HepG2 (cell line): Measurements from ENCODE around the gene AKR1A1. TPM values are rescaled to one million over a fixed set of nuclear protein-coding genes. Genes with fewer than 3 reads are reported as not detected.

Source experiments
- ARID4A ChIP-seq: sonication (generic); formaldehyde crosslinking; IDR thresholded peaks from 2 replicates; pipeline ENCODE4 v1.5.0; 2020; ENCODE audit warnings: mild to moderate bottlenecking, missing genetic modification reagents, borderline replicate concordance
- DNMT3B ChIP-seq: conservative IDR thresholded peaks from 2 replicates; pipeline ENCODE4 v1.6.1; 2016; ENCODE audit warnings: missing biosample characterization, control low read depth
- E2F5 ChIP-seq: sonication (generic); formaldehyde crosslinking; conservative IDR thresholded peaks from 2 replicates; pipeline ENCODE4 v1.4.0; 2020; ENCODE audit warnings: missing genetic modification reagents
- HOXD1 ChIP-seq: sonication (generic); formaldehyde crosslinking; IDR thresholded peaks from 2 replicates; pipeline ENCODE4 v1.5.0; 2020; ENCODE audit warnings: missing genetic modification reagents
- REST ChIP-seq, 2 experiments: IDR thresholded peaks; 2 replicates each; pipeline ENCODE4 v1.6.1; 2011 to 2012; ENCODE audit warnings: low read length in 2 of 2, borderline replicate concordance in 1 of 2, low read depth in 1 of 2, mild to moderate bottlenecking in 1 of 2, moderate library complexity in 1 of 2
- SP2 ChIP-seq: sonication (generic); formaldehyde crosslinking; IDR thresholded peaks from 2 replicates; pipeline ENCODE4 v1.5.1; 2020; ENCODE audit warnings: mild to moderate bottlenecking, missing genetic modification reagents
- TERF1 ChIP-seq: sonication (generic); formaldehyde crosslinking; IDR thresholded peaks from 2 replicates; pipeline ENCODE4 v1.8.0; 2022; ENCODE audit warnings: mild to moderate bottlenecking, missing genetic modification reagents, moderate library complexity
- ZBTB42 ChIP-seq: sonication (generic); formaldehyde crosslinking; IDR thresholded peaks from 2 replicates; pipeline ENCODE4 v1.5.0; 2020; ENCODE audit warnings: mild to moderate bottlenecking, missing genetic modification reagents
- ZFP36 ChIP-seq: fragments of 150-350 bp; IDR thresholded peaks from 2 replicates; pipeline ENCODE4 v1.6.1; 2018; ENCODE audit warnings: borderline replicate concordance, low read length, low read depth; ENCODE audit not compliant: partially characterized antibody
- ZNF225 ChIP-seq: sonication (generic); formaldehyde crosslinking; IDR thresholded peaks from 2 replicates; pipeline ENCODE4 v1.4.0; 2020; ENCODE audit warnings: mild to moderate bottlenecking, missing genetic modification reagents
- ZNF280D ChIP-seq: sonication (generic); formaldehyde crosslinking; IDR thresholded peaks from 2 replicates; pipeline ENCODE4 v1.5.1; 2020; ENCODE audit warnings: mild to moderate bottlenecking, missing genetic modification reagents
- ZNF614 ChIP-seq: IDR thresholded peaks from 2 replicates; pipeline ENCODE4 v1.6.1; 2018; ENCODE audit warnings: missing biosample characterization, missing genetic modification reagents, inconsistent platforms, borderline replicate concordance
- ZNF747 ChIP-seq: sonication (generic); formaldehyde crosslinking; IDR thresholded peaks from 2 replicates; pipeline ENCODE4 v1.8.1; 2023; ENCODE audit warnings: missing genetic modification reagents, mild to moderate bottlenecking, borderline replicate concordance
- ZNF891 ChIP-seq: sonication (generic); formaldehyde crosslinking; IDR thresholded peaks from 2 replicates; pipeline ENCODE4 v1.5.0; 2020; ENCODE audit warnings: mild to moderate bottlenecking, missing genetic modification reagents
- polyA plus RNA-seq, 8 experiments: library from polyadenylated mRNA; depleted of rRNA in 3 of 8; stranded (reverse) in 7 of 8; unstranded in 1 of 8; fragments of >200 nt; fragmentation: Illumina TruSeq in 4 of 8; extraction: Trizol in 4 of 8; gene quantifications; 2 replicates each; pipeline versions ENCODE4 v1.2.1 to v1.2.3, GENCODE V29; 2011 to 2016; ENCODE audit warnings: low read depth in 4 of 8, missing spikeins in 1 of 8, mixed read lengths in 1 of 8; ENCODE audit not compliant: insufficient read depth in 1 of 8
- total RNA-seq, 5 experiments: library from RNA; depleted of rRNA; stranded (reverse); fragments of >200 nt; fragmentation: Illumina TruSeq; extraction: Trizol; gene quantifications; 2 replicates each; pipeline ENCODE4 v1.2.3, GENCODE V29; 2016; ENCODE audit warnings: low read depth in 1 of 5

The AKR1A1 gene
- total and polyA plus RNA-seq, 2 of the 13 experiments (the other 11 are each of a cell fraction or from before 2014, with no cell fraction given), result 181 to 217 TPM

GRCh38 chr1:45584351-45585109, 33.9 kb downstream of the AKR1A1 start (continued):
- TF ChIP-seq REST (IDR thresholded peaks at IDR 0.05; ENCODE audit: borderline replicate concordance in 1 of 2, low read depth in 1 of 2, low read length in 2 of 2) (no peak), SP2 (CRISPR knock-in tag) (no peak), ZNF614 (CRISPR knock-in tag) (peak; percentile 9; the same call in 1 of the 2 replicates), E2F5 (CRISPR knock-in tag) (peak; percentile 96), DNMT3B (CRISPR knock-in tag) (no peak; the same call in 1 of the 2 replicates), ZNF891 (CRISPR knock-in tag) (no peak), HOXD1 (CRISPR knock-in tag) (peak; percentile 61; the same call in 1 of the 2 replicates), TERF1 (CRISPR knock-in tag) (no peak), ZNF747 (CRISPR knock-in tag) (no peak), ZNF225 (CRISPR knock-in tag) (no peak), ZNF280D (CRISPR knock-in tag) (no peak), ARID4A (CRISPR knock-in tag) (peak; percentile 70), ZBTB42 (CRISPR knock-in tag) (no peak), ZFP36 (no peak)
